Measurements from ENCODE around the gene ALOX15.
"Not testable (repeated sequence)": the region's sequence is repeated elsewhere in the genome, so short reads cannot be mapped to it uniquely, and the experiment has no call there.

ALOX15 gene

DNA sequence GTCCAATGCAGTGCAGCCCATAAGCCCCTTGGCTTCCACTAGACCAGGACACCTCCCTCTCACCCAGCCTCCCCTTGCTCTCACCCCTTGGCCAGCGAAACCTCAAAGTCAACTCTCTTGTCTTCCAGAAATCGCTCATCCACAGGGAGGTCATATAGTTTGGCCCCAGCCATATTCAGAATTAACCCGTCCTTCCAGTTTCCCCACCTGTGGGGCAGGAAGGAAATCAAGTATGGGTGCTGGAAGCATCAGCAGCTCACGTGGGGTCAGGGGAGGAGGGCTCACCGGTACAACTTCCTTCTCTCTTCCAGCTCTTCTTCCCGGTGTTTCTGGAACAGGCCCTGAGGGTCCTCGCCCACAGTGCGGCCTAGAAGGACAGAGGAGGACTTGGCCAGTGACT, 2.7 kb downstream of the ALOX15 start:
- H2AFZ ChIP-seq; H3K36me3 ChIP-seq (ENCODE audit: control insufficient read depth, insufficient read depth, low read length); H3K79me2 ChIP-seq; H3K27me3 ChIP-seq (ENCODE audit: control insufficient read depth, insufficient read depth, low read length); H3K9ac ChIP-seq; H3K4me1 ChIP-seq; H3K4me3 ChIP-seq (ENCODE audit: low read depth, low read length); H3K27ac ChIP-seq; H3K9me3 ChIP-seq (ENCODE audit: control insufficient read depth, low read length); H3K4me2 ChIP-seq (ENCODE audit: low read length): not testable (repeated sequence)

DNA sequence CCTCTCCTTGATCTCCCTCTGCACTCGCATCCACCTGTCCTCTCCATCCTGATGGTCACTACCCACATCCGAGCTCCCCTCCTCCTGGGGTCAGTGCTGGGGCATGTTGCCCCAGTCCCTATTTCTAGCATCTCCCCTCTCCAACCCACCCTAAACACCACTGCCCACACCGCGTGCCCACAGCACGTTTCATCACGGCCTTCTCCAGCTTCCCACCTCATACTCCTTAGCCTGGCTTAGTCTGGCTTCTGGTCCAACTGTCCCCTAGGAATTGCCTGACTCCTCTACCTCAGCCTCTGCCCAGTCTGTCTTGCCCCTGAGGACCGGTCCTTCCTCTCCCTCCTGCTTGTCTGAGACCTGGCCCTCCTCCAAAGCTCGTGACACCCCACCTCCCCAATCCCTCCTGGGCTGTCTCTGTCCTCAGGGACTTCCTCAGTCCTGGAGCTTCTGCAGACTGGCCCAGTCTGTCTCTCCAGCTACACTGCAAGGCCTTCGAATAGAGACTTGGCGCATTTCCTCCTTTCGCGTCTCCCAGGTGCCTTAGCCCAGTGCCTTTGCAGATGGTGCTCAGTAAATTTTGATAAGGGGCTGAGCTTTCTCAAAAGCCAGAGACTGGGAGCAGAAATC, 4.9 kb downstream of the ALOX15 start:
- Histone ChIP-seq H3K9ac (no peak overlapping the region), H3K79me2 (no peaks in the 10 kb centered on the region), H3K27ac (no peak overlapping the region), H3K36me3 (ENCODE audit: control insufficient read depth, insufficient read depth, low read length) (no peaks in the 10 kb centered on the region), H3K27me3 (ENCODE audit: control insufficient read depth, insufficient read depth, low read length) (no peaks in the 10 kb centered on the region), H3K4me3 (ENCODE audit: low read depth, low read length) (no peak overlapping the region), H3K4me1 (no peaks in the 10 kb centered on the region), H2AFZ (no peak overlapping the region), H3K9me3 (ENCODE audit: control insufficient read depth, low read length) (no peaks in the 10 kb centered on the region), H3K4me2 (ENCODE audit: low read length) (no peak overlapping the region)
- TF ChIP-seq, protein P1, sequence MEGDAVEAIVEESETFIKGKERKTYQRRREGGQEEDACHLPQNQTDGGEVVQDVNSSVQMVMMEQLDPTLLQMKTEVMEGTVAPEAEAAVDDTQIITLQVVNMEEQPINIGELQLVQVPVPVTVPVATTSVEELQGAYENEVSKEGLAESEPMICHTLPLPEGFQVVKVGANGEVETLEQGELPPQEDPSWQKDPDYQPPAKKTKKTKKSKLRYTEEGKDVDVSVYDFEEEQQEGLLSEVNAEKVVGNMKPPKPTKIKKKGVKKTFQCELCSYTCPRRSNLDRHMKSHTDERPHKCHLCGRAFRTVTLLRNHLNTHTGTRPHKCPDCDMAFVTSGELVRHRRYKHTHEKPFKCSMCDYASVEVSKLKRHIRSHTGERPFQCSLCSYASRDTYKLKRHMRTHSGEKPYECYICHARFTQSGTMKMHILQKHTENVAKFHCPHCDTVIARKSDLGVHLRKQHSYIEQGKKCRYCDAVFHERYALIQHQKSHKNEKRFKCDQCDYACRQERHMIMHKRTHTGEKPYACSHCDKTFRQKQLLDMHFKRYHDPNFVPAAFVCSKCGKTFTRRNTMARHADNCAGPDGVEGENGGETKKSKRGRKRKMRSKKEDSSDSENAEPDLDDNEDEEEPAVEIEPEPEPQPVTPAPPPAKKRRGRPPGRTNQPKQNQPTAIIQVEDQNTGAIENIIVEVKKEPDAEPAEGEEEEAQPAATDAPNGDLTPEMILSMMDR (IDR thresholded peaks at IDR 0.05), result no peak

DNA sequence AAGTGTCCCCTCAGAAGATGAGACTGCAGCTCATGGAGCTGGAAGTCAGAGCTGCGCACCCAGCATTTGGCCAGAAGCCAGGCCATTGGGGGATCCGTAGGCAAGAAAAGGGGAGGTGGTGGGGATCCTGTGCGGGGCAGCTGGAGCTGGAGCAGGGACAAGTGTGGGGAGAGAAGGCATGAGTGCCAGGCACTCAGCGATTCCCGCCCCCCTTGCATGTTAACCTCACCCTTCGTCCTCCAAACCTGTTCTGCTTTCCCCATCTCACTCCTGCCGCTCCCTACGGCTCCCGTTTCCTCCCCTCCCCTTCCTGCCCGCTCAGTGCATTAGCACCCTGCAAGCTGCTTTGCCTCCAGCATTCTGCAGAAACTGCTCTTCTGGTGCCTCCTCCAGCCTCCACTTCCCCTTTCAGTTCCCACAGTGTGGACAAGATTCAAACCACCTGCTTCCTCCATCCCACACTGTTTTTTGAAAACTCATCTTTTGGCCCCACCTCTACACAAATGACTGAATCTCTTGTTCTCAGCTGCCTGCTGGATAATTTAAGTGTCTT, 5.6 kb downstream of the ALOX15 start:
- no peaks in the 10 kb centered on the region for H3K79me2 ChIP-seq
- no peak overlapping the region for H3K27ac ChIP-seq
- no peaks in the 10 kb centered on the region for H3K4me1 ChIP-seq
- no peaks in the 10 kb centered on the region for H3K27me3 ChIP-seq (ENCODE audit: control insufficient read depth, insufficient read depth, low read length)
- H3K9ac ChIP-seq, result no peak overlapping the region
- H3K9me3 ChIP-seq (ENCODE audit: control insufficient read depth, low read length), result no peaks in the 10 kb centered on the region
- H2AFZ ChIP-seq, result no peak overlapping the region
- no peaks in the 10 kb centered on the region for H3K36me3 ChIP-seq (ENCODE audit: control insufficient read depth, insufficient read depth, low read length)
- H3K4me3 ChIP-seq (ENCODE audit: low read depth, low read length), result no peak overlapping the region
- H3K4me2 ChIP-seq (ENCODE audit: low read length), result no peak overlapping the region
- TF ChIP-seq, protein P1 (IDR thresholded peaks at IDR 0.05), result no peak

DNA sequence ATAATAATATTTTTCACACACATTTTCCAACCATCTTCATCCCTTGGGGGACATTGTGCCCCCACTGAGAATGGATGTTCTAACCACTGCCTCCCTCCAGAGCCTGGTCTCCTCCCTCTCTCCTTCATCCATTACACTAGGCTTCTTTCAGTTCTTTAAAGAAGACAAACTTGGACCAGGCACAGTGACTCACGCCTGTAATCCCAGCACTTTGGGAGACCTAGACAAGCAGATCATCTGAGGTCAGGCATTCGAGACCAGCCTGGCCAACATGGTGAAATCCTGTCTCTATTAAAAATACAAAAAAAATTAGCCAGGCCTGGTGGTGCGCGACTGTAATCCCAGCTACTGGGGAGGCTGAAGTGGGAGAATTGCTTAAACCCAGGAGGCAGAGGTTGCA, 6.5 kb downstream of the ALOX15 start:
- H2AFZ ChIP-seq, result no peak overlapping the region
- no peak overlapping the region for H3K27ac ChIP-seq
- no peak overlapping the region for H3K4me2 ChIP-seq (ENCODE audit: low read length)
- H3K79me2 ChIP-seq, result no peaks in the 10 kb centered on the region
- H3K4me3 ChIP-seq (ENCODE audit: low read depth, low read length), result no peak overlapping the region
- TF ChIP-seq, protein P1 (IDR thresholded peaks at IDR 0.05), result no peak
- no peaks in the 10 kb centered on the region for H3K36me3 ChIP-seq (ENCODE audit: control insufficient read depth, insufficient read depth, low read length)
- no peak overlapping the region for H3K9ac ChIP-seq
- H3K27me3 ChIP-seq (ENCODE audit: control insufficient read depth, insufficient read depth, low read length), result no peaks in the 10 kb centered on the region
- H3K9me3 ChIP-seq (ENCODE audit: control insufficient read depth, low read length), result no peaks in the 10 kb centered on the region
- H3K4me1 ChIP-seq, result no peaks in the 10 kb centered on the region

DNA sequence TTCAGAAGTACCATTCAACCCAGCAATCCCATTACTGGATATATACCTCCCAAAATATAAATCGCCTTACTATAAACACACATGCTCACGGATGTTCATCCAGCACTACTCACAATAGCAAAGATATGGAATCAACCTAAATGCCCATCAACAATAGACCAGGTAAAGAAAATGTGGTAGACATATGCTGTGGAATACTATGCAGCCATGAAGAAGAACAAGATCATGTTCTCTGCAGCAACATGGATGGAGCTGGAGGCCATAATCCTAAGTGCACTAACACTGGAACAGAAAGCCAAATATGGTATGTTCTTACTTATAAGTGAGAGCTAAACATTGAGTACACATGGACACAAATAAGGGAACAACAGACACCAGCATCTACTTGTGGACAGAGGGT, 7.8 kb downstream of the ALOX15 start:
- TF ChIP-seq, protein P1 (IDR thresholded peaks at IDR 0.05), result no peak
- Histone ChIP-seq H2AFZ (no peak overlapping the region), H3K4me3 (ENCODE audit: low read depth, low read length) (no peak overlapping the region), H3K9ac (no peak overlapping the region), H3K27me3 (ENCODE audit: control insufficient read depth, insufficient read depth, low read length) (no peaks in the 10 kb centered on the region), H3K4me1 (no peaks in the 10 kb centered on the region), H3K9me3 (ENCODE audit: control insufficient read depth, low read length) (no peaks in the 10 kb centered on the region), H3K27ac (no peak overlapping the region), H3K36me3 (ENCODE audit: control insufficient read depth, insufficient read depth, low read length) (no peaks in the 10 kb centered on the region), H3K79me2 (no peaks in the 10 kb centered on the region), H3K4me2 (ENCODE audit: low read length) (no peak overlapping the region)

Data from parathyroid adenoma (tissue), 2 donors.